Left renal pelvis (tissue), 4 donors: Measurements from ENCODE around the gene SH3BP5. TPM values are rescaled to one million over a fixed set of nuclear protein-coding genes. Genes with fewer than 3 reads are reported as not detected.

Experiments used
- DNase-seq, 4 donors: peaks; one replicate each; pipeline ENCODE4 v3.0.0-alpha.2; 2013; ENCODE audit warnings: low read depth in 4 of 4, low spot score in 3 of 4
- polyA plus RNA-seq, 4 donors: library from polyadenylated mRNA; unstranded; fragments of 120-200 nt; gene quantifications; one replicate each; pipeline ENCODE4 v1.2.1, GENCODE V29; 2013; ENCODE audit not compliant: insufficient read length in 4 of 4

SH3BP5 gene
- polyA plus RNA-seq, 4 donors, result 44.2 to 90.0 (median 63.1) TPM

DNA sequence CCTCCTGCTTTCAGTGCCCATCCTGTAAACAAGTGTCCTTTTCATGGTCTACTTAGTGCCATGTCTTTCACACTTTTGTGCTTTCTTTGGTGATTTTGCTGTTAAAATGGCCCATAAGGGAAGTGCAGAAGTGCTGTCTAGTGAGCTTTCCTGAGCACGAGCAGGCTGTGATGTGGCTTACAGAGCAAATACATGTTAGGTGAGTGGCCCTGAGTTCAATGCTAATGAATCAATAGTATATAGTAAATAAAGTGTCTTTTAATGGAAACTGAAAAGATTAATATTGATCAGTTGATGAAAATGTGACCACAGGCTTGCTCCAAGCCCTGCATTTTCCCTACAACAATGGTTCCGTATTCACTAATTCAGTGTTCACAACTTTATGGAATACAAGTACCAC, 5.7 kb downstream of the SH3BP5 start:
- no peak for DNase-seq

DNA sequence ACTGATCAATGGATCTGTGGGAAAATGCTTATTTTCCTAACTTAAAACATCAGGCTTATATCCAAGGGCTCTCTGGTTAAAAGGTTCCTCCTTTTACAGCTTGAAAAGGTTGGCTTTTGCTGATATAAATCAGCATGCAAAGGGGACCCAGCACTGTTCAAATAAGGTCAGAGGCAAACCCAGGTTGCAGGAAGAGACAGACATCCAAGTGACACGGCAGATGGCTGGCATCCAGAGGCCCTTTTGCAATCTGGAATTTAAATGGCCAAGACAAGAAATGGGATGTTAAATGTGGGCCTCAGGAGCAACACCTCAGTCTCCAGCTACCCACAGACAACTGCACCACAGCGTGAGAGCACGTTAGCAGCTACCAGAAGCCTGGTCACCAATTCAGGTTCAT, 6.3 kb downstream of the SH3BP5 start:
- no peak for DNase-seq

GRCh38 chr3:15325228-15325627, 7.2 kb downstream of the SH3BP5 start:
- DNase-seq, result no peak

DNA sequence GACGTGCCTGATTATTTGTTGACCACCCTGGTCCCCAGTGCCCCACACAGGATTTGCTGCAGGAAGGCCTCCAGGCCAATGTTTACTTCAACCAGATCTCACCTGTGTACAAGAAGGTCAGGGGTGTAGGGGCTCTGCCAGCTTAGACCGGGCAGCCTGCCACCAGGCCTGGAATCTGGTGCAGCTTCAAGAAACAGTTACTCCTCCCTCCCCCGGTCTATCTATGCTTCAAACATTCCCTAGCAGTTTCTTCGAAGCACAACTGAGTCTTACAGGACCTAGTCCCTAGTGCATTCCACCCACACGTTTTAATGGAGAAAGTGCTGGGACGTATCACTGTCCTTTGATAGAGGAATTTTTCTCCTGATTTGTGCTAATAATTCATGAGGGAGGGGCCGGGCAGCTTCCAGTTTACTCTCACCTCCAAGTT, 8.0 kb downstream of the SH3BP5 start:
- DNase-seq, result no peak

DNA sequence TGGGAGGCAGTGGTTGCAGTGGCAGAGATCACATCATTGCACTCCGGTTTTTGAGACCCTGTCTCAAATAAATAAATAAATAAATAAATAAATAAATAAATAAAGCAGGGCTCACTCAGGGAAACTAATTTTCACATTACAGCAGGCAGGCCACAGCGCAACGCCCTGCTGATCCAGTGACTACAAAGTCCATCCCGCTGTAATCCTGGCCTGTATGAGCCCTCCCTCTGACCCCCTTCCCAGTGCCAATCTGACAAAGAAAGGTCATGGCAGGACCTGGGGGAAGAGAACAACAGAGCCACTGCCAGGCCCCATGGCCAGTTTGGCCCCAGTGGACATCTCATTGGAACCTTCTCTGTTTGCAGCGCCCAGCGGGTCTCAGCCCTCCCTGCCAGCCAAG, 9.3 kb downstream of the SH3BP5 start:
- no peak for DNase-seq

DNA sequence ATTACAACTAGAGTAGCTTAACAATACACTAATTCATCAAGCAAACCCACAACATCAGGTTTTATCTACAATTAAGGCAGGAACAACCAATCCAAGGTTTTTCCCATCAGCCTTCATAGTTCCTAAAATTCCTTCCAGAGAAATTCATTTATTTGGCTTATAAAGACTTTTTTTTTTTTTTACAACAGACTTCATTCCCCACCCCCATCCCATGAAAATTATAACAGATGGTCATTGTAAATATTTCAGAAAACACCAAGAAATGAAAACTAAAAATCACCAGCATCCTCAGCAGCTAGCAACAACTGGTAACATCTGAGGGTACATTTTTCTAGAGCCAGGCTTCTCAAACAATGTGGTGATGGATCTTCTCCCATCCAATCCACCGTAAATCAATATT, 11.0 kb downstream of the SH3BP5 start:
- DNase-seq, result no peak

DNA sequence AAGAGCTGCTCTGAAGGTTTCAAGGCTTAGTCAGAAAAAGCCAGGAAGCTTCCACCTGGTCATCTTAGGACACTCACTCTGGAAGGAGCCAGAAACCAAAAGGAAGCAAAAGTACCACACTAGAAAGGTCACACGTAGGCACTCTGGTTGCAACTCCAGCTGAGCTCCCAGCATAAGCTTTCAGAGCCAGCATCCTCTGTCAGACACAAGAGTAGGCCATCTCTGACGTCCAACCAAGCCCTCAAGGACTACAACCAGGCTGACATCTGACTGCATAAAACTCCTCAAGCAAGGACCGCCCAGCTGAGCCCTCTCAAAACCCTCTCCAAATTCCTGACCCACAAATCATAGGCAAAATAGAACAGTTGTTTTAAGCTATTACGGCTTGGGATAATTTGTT, 12.8 kb downstream of the SH3BP5 start:
- no peak for DNase-seq

GRCh38 chr3:15319136-15319535, 13.2 kb downstream of the SH3BP5 start:
- DNase-seq, result no peak

DNA sequence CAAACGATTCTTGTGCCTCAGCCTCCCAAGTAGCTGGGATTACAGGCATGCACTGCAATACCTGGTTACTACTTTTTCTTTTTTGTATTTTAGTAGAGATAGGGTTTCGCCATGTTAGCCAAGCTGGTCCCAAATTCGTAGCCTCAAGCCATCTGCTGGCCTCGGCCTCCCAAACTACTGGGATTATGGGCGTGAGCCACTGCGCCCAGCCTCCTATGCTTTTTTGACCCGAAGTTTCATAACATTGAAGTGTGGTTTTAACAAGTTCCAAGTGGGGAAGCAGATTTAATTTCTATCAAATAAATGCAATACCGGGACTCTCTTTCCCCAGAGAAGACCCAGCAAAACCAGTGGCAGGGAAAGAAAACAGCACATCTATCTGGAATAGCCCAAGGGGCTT, 13.7 kb downstream of the SH3BP5 start:
- no peak for DNase-seq

- DNase-seq, result no peak
Observed at GRCh38 chr3:15316998-15317435, 15.4 kb downstream of the SH3BP5 start.

DNA sequence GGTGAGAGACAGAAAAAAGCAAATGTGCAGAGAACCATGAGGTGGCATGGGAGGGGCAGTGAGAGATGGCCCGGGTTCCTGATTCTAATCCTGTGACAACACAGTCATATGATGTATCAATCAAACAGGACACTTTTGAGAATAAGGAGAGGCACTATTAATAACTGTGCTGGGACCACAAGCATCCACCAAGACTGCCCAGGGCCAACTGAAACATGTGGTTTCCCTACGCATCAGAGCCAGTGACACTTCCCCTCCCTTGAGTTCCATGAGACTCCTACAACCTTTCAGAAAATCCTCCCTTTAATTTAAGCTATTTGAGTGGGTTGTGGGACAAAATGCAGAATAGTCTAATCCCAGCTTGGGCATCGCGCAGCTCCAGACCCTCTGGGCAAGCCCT, 17.4 kb downstream of the SH3BP5 start:
- no peak for DNase-seq

DNA sequence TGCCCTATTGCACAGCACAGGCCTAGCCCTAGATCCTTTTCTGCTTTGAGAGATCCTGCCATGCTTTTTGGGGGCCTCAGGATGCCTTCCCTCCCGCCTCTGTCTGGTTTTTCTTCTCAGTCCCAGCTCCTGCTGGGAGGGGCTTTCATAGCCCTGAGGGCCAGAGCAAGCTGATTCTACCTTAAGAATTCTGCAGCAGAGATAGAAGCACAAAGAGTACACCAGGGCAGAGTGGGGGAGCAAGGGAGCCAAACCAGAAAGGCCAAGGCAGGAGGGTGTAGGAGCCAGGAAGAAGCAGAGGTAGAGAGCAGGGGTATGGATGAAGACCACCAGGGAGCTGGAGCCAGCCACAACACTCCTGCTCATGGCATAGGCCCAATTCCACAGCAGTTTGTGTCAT, 18.1 kb downstream of the SH3BP5 start:
- DNase-seq, result no peak

GRCh38 chr3:15313461-15313860, 18.9 kb downstream of the SH3BP5 start:
- no peak for DNase-seq

DNA sequence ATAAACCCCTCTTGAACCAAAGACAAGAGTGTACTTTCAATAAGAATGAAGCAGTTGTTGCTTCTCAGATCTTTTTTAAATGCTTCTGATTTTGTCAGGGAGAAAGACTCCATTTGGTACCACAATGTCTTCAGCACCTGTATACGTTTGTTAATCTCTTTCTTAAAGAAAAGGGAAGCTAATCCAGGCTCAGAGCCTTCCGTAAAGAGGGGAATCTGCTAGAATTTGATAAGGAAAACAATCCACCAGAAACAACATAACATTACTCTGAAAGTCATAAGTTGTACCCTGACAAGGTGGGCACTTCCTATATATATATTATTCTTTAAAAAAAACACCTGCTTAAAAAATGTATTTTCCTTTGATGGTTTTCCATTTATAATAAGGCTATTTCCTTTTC, 19.8 kb downstream of the SH3BP5 start:
- no peak for DNase-seq

- no peak for DNase-seq
Observed at GRCh38 chr3:15310491-15311370, 21.7 kb downstream of the SH3BP5 start.

- no peak for DNase-seq
Observed at GRCh38 chr3:15309662-15310335, 22.6 kb downstream of the SH3BP5 start.

GRCh38 chr3:15307580-15307979, 24.8 kb downstream of the SH3BP5 start:
- DNase-seq, result no peak

GRCh38 chr3:15306979-15307359, 25.4 kb downstream of the SH3BP5 start:
- DNase-seq, result no peak

DNA sequence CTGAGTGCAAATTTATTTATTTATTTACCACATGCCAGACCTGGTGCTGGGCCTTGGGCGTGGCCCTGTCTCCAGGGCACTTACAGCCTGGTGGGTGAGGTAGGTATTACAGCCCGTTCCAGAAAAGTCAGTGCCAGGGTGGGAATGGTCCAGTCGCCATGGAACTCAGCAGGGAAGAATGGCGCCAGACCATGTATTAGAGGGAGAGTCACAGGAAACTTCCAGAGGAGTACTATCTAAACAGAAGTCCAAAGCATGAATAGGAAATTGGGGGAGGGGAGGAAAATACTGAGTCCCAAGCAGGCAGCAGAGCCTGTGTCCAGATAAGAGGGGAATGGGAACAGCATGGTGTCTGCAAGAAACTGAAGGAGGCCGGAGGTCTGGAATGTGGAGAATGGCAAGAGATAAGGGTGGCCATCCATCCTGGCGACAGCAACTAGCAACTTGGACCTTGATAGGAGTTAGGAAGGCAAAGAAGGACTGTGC, 27.0 kb downstream of the SH3BP5 start:
- DNase-seq, result no peak

- DNase-seq, result no peak
Observed at GRCh38 chr3:15303728-15304127, 28.7 kb downstream of the SH3BP5 start.

DNA sequence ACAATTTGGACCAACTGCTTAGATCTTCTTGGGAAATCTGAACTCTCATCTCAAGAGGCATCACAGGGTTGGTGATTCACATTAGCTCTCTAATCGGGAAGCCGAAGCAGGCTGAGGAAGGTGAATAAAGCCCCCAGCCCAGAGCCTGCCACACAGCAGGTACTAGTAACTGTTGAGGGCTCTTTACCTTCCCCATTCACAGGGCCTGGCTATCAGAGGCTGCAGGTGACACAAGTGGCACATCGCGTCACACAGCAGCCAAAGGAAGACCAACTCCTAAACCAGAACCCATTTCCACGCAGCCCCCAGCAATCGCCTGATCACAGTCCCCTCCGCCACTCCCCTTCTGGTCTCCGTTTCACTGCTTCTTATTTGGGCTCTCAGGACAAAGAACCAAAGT, 29.2 kb downstream of the SH3BP5 start:
- no peak for DNase-seq

GRCh38 chr3:15301761-15302160, 30.6 kb downstream of the SH3BP5 start:
- DNase-seq, result no peak
